Neural progenitor cell (in vitro differentiated cells): Measurements from ENCODE around the gene SLC38A8. TPM values are rescaled to one million over a fixed set of nuclear protein-coding genes. Genes with fewer than 3 reads are reported as not detected.

ENCODE experiments used
- DNase-seq: peaks from one replicate; pipeline ENCODE4 v3.0.0-alpha.2; 2016; ENCODE audit warnings: low spot score
- H2AFZ ChIP-seq: fragments of 200-600 bp; sonication (generic); replicated peaks from 2 replicates; pipeline ENCODE4 v1.6.1; 2016; ENCODE audit warnings: antibody characterized with exemption
- H3F3A ChIP-seq: fragments of 200-600 bp; sonication (generic); 2 replicates; pipeline ENCODE4 v1.6.1; 2016; ENCODE audit warnings: antibody characterized with exemption, low read depth
- H3K27ac ChIP-seq: fragments of 200-600 bp; sonication (generic); 2 replicates; pipeline ENCODE4 v1.5.1; 2016; ENCODE audit warnings: mild to moderate bottlenecking
- H3K27me3 ChIP-seq: fragments of 200-600 bp; sonication (generic); 2 replicates; pipeline ENCODE4 v1.6.1; 2016; ENCODE audit warnings: mild to moderate bottlenecking, moderate library complexity
- H3K36me3 ChIP-seq: fragments of 200-600 bp; sonication (generic); 2 replicates; pipeline ENCODE4 v1.5.1; 2016
- H3K4me1 ChIP-seq: fragments of 200-600 bp; sonication (generic); 2 replicates; pipeline ENCODE4 v1.6.1; 2016; ENCODE audit warnings: mixed run types
- H3K4me2 ChIP-seq: fragments of 200-600 bp; sonication (generic); 2 replicates; pipeline ENCODE4 v1.6.1; 2016
- H3K4me3 ChIP-seq: fragments of 200-600 bp; sonication (generic); 2 replicates; pipeline ENCODE4 v1.5.1; 2016
- H3K79me2 ChIP-seq: fragments of 200-600 bp; sonication (generic); 2 replicates; pipeline ENCODE4 v1.6.1; 2016; ENCODE audit warnings: low read depth
- H3K9ac ChIP-seq: fragments of 200-600 bp; sonication (generic); 2 replicates; pipeline ENCODE4 v1.6.1; 2016
- H3K9me3 ChIP-seq: fragments of 200-600 bp; sonication (generic); 2 replicates; pipeline ENCODE4 v1.5.1; 2016; ENCODE audit warnings: low read depth
- H4K20me1 ChIP-seq: fragments of 200-600 bp; sonication (generic); 2 replicates; pipeline ENCODE4 v1.6.1; 2016; ENCODE audit warnings: low read depth
- H3K27ac Mint-ChIP-seq: 3 replicates; pipeline ENCODE4 v1.8.0; 2021; ENCODE audit warnings: mixed read lengths
- H3K27me3 Mint-ChIP-seq: 2 replicates; pipeline ENCODE4 v1.8.0; 2022; ENCODE audit warnings: low read depth, mild to moderate bottlenecking, inconsistent platforms, moderate library complexity, mixed read lengths; ENCODE audit not compliant: insufficient read depth
- H3K36me3 Mint-ChIP-seq: 3 replicates; pipeline ENCODE4 v1.8.0; 2021; ENCODE audit warnings: mixed read lengths
- H3K4me1 Mint-ChIP-seq: 3 replicates; pipeline ENCODE4 v1.8.0; 2021; ENCODE audit warnings: mixed read lengths
- H3K4me3 Mint-ChIP-seq: 3 replicates; pipeline ENCODE4 v1.8.0; 2021; ENCODE audit warnings: mild to moderate bottlenecking, moderate library complexity, mixed read lengths
- H3K9me3 Mint-ChIP-seq: 3 replicates; pipeline ENCODE4 v1.8.0; 2020; ENCODE audit warnings: mixed read lengths
- CTCF ChIP-seq: fragments of 200-600 bp; sonication (generic); IDR thresholded peaks from 2 replicates; pipeline ENCODE4 v1.5.1; 2017; ENCODE audit warnings: antibody characterized with exemption, mild to moderate bottlenecking
- EZH2 ChIP-seq: fragments of 200-600 bp; sonication (generic); IDR thresholded peaks from 2 replicates; pipeline ENCODE4 v1.6.1; 2017; ENCODE audit warnings: antibody characterized with exemption, mild to moderate bottlenecking, moderate library complexity
- EZH2phosphoT487 ChIP-seq: fragments of 200-600 bp; sonication (generic); IDR thresholded peaks from 2 replicates; pipeline ENCODE4 v1.6.1; 2017; ENCODE audit warnings: antibody characterized with exemption
- total RNA-seq: library from RNA; depleted of rRNA; stranded (reverse); fragments of >200 nt; gene quantifications from 2 replicates; pipeline ENCODE4 v1.2.3, GENCODE V29; 2015; ENCODE audit warnings: low replicate concordance

The SLC38A8 gene
- total RNA-seq, 1 donor from 2014 or later, result not detected

DNA sequence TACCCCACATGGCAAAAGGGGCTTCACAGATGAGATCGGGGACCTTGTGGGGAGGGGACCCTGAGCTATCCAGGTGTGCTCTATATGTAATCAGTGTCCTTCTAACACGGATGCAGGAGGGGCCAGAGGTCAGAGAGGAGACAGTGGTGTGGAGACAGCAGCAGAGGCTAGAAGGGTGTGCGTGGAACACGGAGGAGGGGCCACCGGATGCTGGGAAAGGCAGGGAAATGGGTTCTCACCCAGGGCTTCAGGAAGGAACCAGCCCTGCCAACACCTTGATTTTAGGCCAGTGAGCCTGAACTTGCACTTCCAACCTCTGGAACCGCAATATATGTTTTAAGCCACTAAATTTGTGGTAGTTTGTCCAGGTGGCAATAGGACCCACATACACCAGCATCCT lies 4.6 kb upstream of the SLC38A8 start:
- Histone ChIP-seq H3F3A (peaks cover 45% of the 10 kb centered on the region), H3K27me3 (no peaks in the 10 kb centered on the region), H3K4me3 (no peak overlapping the region), H3K4me1 (peaks cover 45% of the 10 kb centered on the region), H3K27ac (no peak overlapping the region), H3K9me3 (no peaks in the 10 kb centered on the region), H2AFZ (no peak overlapping the region), H3K36me3 (no peaks in the 10 kb centered on the region), H4K20me1 (peaks cover 8% of the 10 kb centered on the region), H3K9ac (no peak overlapping the region), H3K4me2 (no peak overlapping the region), H3K79me2 (no peaks in the 10 kb centered on the region)
- Mint-ChIP-seq H3K36me3 (peaks cover 2% of the 10 kb centered on the region), H3K27me3 (peaks cover 14% of the 10 kb centered on the region), H3K4me3 (peak overlapping the region; percentile 28), H3K4me1 (peaks cover 48% of the 10 kb centered on the region), H3K27ac (peak overlapping the region; percentile 76), H3K9me3 (no peaks in the 10 kb centered on the region)
- no peak for TF ChIP-seq EZH2phosphoT487
- no peak for TF ChIP-seq EZH2
- no peak for TF ChIP-seq CTCF
- DNase-seq, result no peak

DNA sequence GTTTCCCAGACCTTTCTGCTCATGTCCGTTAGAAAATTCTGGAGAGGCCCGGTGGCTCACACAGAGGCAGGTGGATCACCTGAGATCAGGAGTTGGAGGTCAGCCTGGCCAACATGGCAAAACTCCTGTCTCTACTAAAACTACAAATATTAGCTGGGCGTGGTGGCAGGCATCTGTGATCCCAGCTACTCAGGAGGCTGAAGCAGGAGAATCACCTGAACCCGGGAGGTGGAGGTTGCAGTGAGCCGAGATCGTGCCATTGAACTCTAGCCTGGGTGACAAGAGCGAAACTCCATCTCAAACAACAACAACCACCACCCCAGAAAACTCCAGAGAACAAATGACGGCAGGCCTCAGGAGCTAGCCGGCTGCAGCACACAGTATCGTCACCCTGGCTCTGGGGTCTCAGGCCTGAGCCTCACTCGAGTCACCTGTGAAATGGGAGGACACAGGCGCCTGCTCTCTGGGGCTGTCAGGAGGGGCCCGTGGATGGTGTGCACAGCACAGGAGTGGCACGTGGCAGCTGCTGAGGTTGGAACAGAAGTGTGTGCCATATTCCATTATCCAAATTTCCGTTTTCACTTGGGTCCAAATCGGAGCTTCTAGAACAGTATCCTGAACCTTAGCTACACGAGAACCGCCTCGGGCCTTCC lies 3.3 kb upstream of the SLC38A8 start:
- Histone ChIP-seq H3K4me2 (peak overlapping the region; percentile 49), H3F3A (peaks cover 45% of the 10 kb centered on the region), H2AFZ (no peak overlapping the region), H3K9ac (no peak overlapping the region), H3K79me2 (no peaks in the 10 kb centered on the region), H3K9me3 (no peaks in the 10 kb centered on the region), H4K20me1 (peaks cover 8% of the 10 kb centered on the region), H3K4me1 (peaks cover 49% of the 10 kb centered on the region), H3K4me3 (no peak overlapping the region), H3K27me3 (no peaks in the 10 kb centered on the region), H3K27ac (no peak overlapping the region), H3K36me3 (no peaks in the 10 kb centered on the region)
- peak overlapping the region; percentile 33 for H3K27ac Mint-ChIP-seq
- TF ChIP-seq EZH2 (no peak), EZH2phosphoT487 (no peak), CTCF (no peak)
- H3K36me3 Mint-ChIP-seq, result peaks cover 2% of the 10 kb centered on the region
- H3K27me3 Mint-ChIP-seq, result peaks cover 20% of the 10 kb centered on the region
- H3K4me1 Mint-ChIP-seq, result peaks cover 51% of the 10 kb centered on the region
- H3K4me3 Mint-ChIP-seq, result no peak overlapping the region
- no peaks in the 10 kb centered on the region for H3K9me3 Mint-ChIP-seq
- DNase-seq, result no peak

GRCh38 chr16:84045001-84045817 lies 2.6 kb upstream of the SLC38A8 start:
- Histone ChIP-seq H3K36me3 (no peaks in the 10 kb centered on the region), H3K4me3 (no peak overlapping the region), H2AFZ (no peak overlapping the region), H3K27me3 (no peaks in the 10 kb centered on the region), H3K9ac (no peak overlapping the region), H3K4me2 (peak overlapping the region; percentile 65), H3F3A (peaks cover 45% of the 10 kb centered on the region), H3K9me3 (no peaks in the 10 kb centered on the region), H3K27ac (peak overlapping the region; percentile 22), H4K20me1 (peaks cover 8% of the 10 kb centered on the region), H3K4me1 (peaks cover 56% of the 10 kb centered on the region), H3K79me2 (no peaks in the 10 kb centered on the region)
- H3K9me3 Mint-ChIP-seq, result no peaks in the 10 kb centered on the region
- peaks cover 56% of the 10 kb centered on the region for H3K4me1 Mint-ChIP-seq
- DNase-seq, result peak; percentile 95
- peaks cover 2% of the 10 kb centered on the region for H3K36me3 Mint-ChIP-seq
- peak overlapping the region; percentile 33 for H3K4me3 Mint-ChIP-seq
- H3K27ac Mint-ChIP-seq, result peak overlapping the region; percentile 33
- peaks cover 24% of the 10 kb centered on the region for H3K27me3 Mint-ChIP-seq
- TF ChIP-seq CTCF (no peak), EZH2phosphoT487 (no peak), EZH2 (no peak)
